H7 (cell line): ENCODE data around the gene GAS2L3. TPM values are rescaled to one million over a fixed set of nuclear protein-coding genes. Genes with fewer than 3 reads are reported as not detected.
"Not testable (repeated sequence)": the region's sequence is repeated elsewhere in the genome, so short reads cannot be mapped to it uniquely, and the experiment has no call there.

Source experiments
- DNase-seq: peaks from one replicate; pipeline ENCODE4 v3.0.0; 2012
- H3K27me3 ChIP-seq: 2 replicates; pipeline ENCODE4 v1.6.0; 2011; ENCODE audit warnings: mild to moderate bottlenecking, low read length; ENCODE audit not compliant: control insufficient read depth, insufficient read depth
- H3K36me3 ChIP-seq: replicated peaks from 2 replicates; pipeline ENCODE4 v1.5.1; 2011; ENCODE audit warnings: low read length; ENCODE audit not compliant: control insufficient read depth, insufficient read depth
- H3K4me3 ChIP-seq: 2 replicates; pipeline ENCODE4 v1.5.1; 2011; ENCODE audit warnings: low read depth, mild to moderate bottlenecking, control low read depth, low read length, moderate library complexity; ENCODE audit not compliant: insufficient read depth
- total RNA-seq: library from RNA; depleted of rRNA; stranded (reverse); fragments of >200 nt; shearing (Covaris generic); gene quantifications from 2 replicates; pipeline ENCODE4 v1.2.3, GENCODE V29; 2014

Gene GAS2L3
- total RNA-seq, 1 experiment from 2014 or later = 16.1 TPM

DNA sequence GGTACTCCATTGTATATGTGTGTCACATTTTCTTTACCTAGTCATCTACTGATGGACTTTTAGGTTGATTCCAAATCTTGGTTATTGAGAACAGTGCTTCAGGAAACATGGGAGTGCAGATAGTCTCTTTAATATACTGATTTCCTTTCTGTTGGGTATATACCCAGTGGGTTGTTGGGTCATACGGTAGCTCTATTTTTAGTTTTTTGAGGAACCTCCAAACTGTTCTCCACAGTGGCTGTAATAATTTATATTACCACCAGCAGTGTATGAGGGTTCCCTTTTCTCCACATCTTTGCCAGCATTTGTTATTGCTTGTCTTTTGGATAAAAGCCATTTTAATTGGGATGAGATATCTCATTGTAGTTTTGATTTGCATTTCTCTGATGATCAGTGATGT is 29.5 kb downstream of the GAS2L3 start:
- DNase-seq = not testable (repeated sequence)

DNA sequence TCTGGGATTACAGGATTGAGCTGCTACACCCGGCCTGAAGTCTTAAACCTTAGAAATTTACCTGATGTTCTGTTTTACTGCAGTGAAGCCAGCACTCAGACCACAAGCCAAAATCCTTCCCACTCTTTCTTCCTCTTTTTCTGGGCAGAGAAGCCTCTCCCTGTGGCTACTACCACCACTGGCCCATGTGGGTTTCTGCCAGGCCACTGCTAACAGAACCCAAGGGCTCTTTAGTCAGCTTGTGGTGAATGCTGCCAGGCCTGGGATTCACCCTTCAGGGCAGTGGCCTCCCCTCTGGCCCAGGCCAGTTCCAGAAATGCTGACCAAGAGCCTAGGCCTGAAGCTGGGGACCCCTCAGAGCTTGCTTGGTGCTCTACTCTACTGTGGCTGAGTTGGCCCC is 35.3 kb downstream of the GAS2L3 start:
- Histone ChIP-seq H3K4me3 (no peak overlapping the region), H3K27me3 (no peaks in the 10 kb centered on the region), H3K36me3 (no peaks in the 10 kb centered on the region)
- DNase-seq = no peak

More for the DNA sequence above, 29.5 kb downstream of the GAS2L3 start:
- H3K4me3 ChIP-seq, H3K27me3 ChIP-seq, H3K36me3 ChIP-seq: not testable (repeated sequence)

DNA sequence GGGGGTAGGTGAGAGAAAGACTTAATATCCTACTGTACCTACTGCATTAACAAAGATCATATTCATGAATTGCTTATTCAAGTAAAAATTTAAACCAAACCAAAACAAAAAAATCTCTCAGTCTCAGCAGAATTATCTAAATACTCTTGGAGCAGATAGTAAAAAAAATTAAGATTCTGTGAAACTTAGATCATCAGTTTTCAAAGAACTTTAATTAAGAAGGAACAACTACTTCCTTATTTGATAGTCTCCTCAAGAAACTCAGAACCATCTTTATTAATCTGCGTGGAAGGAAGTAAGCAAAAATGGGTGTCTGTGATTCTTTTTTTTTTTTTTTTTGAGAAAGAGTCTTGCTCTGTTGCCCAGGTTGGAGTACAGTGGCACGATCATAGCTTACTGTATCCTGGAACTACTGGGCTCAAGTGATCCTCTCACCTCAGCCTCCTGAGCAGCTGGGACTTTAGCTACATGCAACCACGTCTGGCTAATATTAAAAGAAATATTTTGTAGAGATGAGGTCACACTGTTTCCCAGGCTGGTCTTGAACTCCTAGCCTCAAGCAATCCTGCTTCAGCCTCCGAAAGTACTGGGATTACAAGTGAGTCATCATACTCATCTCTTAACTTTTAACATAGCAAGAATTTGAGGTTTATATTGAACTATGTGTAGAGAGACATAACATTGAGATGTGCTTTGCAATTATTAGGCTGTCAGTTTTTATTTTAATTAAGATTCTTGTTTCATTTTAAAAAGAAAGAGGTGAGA is 37.4 kb downstream of the GAS2L3 start:
- no peak overlapping the region for H3K4me3 ChIP-seq
- no peaks in the 10 kb centered on the region for H3K27me3 ChIP-seq
- DNase-seq = no peak
- no peaks in the 10 kb centered on the region for H3K36me3 ChIP-seq

DNA sequence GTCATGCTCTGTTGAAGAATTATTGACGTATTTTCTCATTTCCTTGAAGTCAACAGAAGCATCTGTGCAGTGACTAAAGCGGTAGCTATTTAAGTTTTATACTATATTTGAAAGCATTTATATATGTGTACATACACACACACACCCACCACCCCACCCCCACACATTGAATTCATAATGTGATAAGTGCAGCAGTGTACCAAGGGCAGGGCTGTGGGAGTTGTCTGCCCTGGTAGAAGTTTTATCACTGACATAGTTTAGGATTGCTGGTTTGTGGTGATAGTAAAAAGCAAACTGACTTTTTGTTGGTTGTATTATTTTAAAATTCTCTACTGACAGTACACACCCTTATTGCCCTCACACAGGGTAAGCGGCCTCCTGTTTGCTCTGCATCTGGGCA is 39.1 kb downstream of the GAS2L3 start:
- no peaks in the 10 kb centered on the region for H3K27me3 ChIP-seq
- H3K4me3 ChIP-seq = no peak overlapping the region
- no peaks in the 10 kb centered on the region for H3K36me3 ChIP-seq
- DNase-seq = no peak

DNA sequence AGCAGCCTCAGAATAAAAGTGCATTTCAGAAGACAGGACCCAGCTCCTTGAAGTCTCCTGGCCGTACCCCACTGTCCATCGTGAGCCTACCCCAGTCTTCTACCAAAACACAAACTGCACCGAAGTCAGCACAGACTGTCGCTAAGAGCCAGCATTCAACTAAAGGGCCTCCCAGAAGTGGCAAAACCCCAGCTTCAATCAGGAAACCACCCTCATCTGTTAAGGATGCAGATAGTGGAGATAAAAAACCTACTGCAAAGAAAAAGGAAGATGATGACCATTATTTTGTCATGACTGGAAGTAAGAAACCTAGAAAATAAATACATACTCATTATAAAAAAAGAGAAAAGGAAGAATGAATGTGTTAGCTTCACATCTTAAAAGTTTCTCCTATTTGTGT is 51.1 kb downstream of the GAS2L3 start:
- H3K4me3 ChIP-seq = no peak overlapping the region
- no peak for DNase-seq
- no peaks in the 10 kb centered on the region; the same call in 1 of the 2 replicates for H3K36me3 ChIP-seq
- H3K27me3 ChIP-seq = no peaks in the 10 kb centered on the region

DNA sequence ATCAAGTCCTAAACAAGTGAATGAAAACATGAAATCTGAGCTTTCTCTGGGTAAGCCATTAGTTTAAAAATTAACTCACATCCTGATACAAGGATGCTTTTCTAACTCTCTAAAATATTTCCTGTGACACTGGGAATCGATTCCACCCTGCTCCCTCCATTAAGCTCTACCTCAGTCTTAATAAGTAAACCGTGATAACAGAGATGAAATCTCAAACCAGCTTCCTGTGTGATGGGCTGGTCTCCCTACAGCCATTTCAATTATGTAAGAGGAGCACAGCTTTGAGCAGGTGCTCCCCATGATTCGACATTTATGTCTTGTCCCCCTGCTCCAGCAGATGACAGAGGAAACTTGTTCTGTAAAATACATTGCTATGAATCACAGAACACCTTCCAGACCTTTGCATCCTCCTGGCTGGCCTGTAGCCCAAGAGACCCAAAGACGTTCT is 59.0 kb downstream of the GAS2L3 start:
- Histone ChIP-seq H3K27me3 (no peaks in the 10 kb centered on the region), H3K4me3 (no peak overlapping the region), H3K36me3 (no peaks in the 10 kb centered on the region)
- DNase-seq = no peak

DNA sequence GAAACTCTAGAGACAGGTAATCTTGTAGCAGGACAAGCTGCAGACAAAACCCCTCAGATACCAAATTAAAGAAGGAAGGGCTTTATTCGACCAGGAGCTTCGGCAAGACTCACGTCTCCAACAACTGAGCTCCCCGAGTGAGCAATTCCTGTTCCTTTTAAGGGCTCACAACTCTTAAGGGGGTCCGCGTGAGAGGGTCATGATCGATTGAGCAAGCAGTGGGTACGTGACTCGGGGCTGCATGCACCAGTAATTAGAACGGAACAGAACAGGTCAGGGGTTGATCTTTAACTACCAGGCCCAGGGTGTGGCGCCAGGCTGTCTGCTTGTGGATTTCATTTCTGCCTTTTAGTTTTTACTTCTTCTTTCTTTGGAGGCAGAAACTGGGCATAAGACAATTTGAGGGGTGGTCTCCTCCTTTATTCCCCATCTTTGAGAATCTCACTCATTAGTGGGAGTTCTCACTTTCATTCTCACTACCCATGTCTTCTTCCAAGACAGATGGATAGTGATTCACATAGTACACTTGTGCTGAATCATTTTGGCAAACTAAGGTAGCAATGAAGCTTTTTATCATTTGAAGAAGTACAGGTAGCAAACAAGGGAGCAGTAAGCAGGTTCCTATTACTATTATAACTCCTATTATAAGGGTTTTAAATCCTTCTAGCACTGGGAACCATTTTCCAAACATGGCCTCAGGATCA is 59.8 kb downstream of the GAS2L3 start:
- not testable (repeated sequence) for H3K27me3 ChIP-seq, H3K36me3 ChIP-seq, DNase-seq, H3K4me3 ChIP-seq

DNA sequence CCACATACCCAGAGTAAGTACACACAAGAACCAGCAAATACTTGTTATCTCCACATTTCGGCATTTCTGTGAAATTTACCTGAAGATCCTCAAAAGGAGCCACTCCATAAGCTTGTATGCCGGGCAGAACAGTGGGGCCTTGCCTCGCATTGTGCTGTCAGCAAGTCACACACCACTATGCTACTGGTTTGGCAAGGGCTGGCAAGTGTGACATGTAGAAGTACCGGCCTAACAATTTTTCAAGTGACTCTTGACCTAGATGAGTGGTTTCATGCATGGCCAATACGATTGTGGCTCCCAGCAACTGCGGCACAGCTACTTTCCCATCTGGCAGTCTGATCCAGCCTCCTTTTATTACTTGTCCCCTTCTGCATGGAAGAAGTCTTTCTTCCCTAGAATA is 69.8 kb downstream of the GAS2L3 start:
- Histone ChIP-seq H3K27me3 (no peaks in the 10 kb centered on the region), H3K36me3 (no peaks in the 10 kb centered on the region), H3K4me3 (no peak overlapping the region)
- no peak for DNase-seq

DNA sequence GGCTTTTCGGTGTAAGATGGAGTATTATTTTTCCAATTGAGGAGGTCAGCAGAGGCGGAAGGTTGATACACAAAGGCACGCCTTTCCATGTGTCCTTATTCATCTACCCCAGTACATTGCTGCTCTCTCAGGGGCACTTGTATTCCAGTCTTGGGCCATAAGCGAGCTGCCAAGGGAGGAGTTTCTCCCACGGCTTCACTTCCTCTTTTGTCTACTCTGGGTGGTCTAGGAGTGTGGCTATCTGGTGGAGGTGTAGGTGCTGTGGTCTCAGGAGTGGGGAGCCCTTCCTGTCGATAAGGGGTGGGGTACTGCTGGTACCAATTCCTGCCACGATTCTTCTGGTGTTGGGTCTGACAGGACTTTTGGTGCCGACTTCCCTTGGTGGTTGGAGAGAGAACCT is 73.4 kb downstream of the GAS2L3 start:
- no peak for DNase-seq
- Histone ChIP-seq H3K27me3 (no peaks in the 10 kb centered on the region), H3K4me3 (no peak overlapping the region), H3K36me3 (no peaks in the 10 kb centered on the region)

DNA sequence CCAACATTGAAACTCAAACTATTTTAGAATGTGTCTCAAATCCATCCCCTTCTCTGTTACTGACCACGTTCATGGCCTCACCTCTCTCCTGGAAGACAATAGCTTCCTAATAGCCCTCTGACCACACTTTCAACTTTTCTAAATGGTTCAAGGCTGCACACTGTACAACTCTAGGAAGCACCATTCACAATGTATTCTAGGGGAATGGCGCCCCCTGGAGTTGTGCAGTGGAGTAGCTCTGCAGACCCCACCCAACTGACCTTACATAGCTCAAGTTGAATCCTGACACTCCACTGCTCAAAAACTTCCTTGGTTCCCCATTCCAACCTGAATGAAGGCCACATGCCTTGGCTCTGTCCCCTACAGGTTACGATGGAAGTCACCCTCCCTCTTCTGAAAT is 77.6 kb downstream of the GAS2L3 start:
- DNase-seq = no peak
- H3K4me3 ChIP-seq = no peak overlapping the region
- no peaks in the 10 kb centered on the region for H3K36me3 ChIP-seq
- H3K27me3 ChIP-seq = no peaks in the 10 kb centered on the region

DNA sequence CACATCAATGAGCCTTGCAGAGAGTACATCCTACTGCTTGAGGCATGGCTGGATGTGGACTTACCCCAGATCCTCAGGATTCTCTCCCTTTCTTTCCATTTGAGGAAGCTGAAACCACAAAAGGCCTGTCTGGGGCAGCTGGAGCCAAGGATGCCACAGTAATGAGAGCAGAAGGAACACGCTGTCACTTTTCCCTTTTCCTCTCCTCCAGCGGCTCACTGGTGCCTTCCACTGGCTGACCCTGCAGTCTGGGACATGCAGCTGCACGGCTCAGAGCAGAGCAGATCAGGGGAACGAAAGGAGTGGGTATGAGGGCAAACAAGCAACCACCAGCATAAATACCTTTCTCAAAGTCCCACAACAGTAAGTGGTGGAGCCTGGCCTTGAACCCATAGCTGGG is 78.2 kb downstream of the GAS2L3 start:
- Histone ChIP-seq H3K36me3 (no peaks in the 10 kb centered on the region), H3K27me3 (no peaks in the 10 kb centered on the region), H3K4me3 (no peak overlapping the region)
- DNase-seq = no peak

DNA sequence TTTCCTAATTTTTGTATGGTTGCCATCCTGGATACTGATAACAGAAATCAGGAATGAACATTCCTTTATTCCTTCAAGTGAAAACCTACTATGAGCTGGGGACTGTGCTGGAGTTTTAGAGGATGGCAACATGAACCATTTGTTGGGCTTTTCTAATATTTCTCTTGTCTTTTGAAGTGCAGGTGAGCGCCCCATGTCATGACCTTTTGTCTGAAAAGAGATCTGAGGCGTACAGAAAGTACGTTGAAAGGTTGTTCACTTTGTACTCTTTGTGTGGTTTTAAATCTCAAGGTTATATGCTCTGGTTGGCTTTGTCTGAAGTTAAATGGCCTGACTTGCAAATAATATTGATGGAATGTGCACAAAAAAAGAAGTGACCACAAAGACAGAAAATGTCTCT is 79.0 kb downstream of the GAS2L3 start:
- DNase-seq = no peak

DNA sequence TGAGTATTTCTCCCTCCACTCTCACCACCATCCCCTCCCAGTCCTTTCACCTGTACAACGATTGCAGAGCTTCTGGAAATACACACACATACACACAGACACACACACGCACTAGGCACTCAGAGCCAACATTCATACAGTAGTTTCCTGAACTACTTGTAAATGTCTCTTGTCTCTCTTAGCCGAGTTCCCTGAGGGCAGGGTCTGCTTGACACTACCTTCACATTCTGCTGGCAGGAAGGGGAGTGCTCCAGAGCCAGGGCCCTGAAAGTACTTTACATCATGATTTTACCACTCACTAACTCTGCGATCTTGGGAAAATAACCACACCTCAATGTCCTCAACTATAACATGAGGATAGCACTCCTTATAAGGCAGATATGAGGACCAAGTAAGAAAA is 82.7 kb downstream of the GAS2L3 start:
- no peaks in the 10 kb centered on the region for H3K36me3 ChIP-seq
- H3K4me3 ChIP-seq = no peak overlapping the region
- no peaks in the 10 kb centered on the region for H3K27me3 ChIP-seq
- DNase-seq = no peak

More for the DNA sequence above, 79.0 kb downstream of the GAS2L3 start:
- Histone ChIP-seq H3K27me3 (no peaks in the 10 kb centered on the region), H3K36me3 (no peaks in the 10 kb centered on the region), H3K4me3 (no peak overlapping the region)

DNA sequence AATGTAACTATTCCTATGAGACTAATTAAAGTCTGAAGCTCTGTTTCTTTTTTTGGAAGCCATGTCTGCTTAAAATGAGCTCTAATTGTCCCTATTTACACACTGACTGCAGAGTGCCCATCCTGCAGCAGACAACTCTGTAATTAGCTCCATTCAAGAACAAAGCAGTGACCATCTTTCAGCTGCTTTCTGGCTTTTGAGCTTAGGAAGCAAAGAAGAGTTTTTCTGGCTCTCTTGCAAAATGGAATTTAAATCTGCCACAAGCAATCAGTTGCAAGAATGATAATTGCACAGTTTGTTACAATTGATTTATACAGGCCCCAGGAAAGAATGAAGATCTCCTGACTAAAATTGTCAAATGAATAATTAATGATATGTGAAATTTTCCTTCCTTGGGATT is 83.4 kb downstream of the GAS2L3 start:
- H3K4me3 ChIP-seq = no peak overlapping the region
- no peaks in the 10 kb centered on the region for H3K27me3 ChIP-seq
- no peak for DNase-seq
- H3K36me3 ChIP-seq = no peaks in the 10 kb centered on the region

DNA sequence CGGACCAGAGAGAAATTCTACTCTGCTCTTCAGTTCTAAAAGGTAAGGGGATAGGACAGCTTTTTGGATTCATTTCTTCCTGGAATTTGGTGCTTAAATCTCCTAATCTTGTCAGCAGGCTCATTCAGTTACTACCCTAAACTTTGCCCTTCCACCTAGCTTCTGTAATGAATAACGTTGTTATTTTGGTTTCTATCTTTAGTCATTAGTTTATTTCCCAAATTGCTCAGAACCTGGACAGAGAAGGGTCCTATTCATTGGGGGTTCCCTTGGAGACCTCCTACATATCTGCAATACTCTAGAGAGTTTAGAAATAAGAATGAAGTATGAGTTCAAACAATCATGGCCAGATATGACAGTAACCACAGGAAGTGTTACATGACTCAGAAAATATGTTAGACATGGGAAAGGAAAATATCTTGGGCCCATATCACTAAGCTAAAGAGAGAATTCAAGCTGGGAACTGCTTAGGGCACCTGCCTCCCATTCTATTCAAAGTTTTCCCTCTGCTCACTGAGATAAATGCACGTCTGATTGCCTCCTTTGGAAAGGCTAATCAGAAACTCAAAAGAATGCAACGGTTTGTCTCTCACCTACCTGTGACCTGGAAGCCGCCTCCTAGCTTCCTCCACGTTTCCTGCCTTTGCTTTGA is 87.9 kb downstream of the GAS2L3 start:
- no peak for DNase-seq
- H3K4me3 ChIP-seq = no peak overlapping the region
- no peaks in the 10 kb centered on the region for H3K27me3 ChIP-seq
- no peaks in the 10 kb centered on the region for H3K36me3 ChIP-seq
